ENCODE results near the gene SLC9C2. TPM values are rescaled to one million over a fixed set of nuclear protein-coding genes. Genes with fewer than 3 reads are reported as not detected.

SLC9C2 gene
- total RNA-seq (2022; extraction: Qiagen RNA extraction; ENCODE audit: low read depth): not detected in 5 replicates

GRCh38 chr1:173603056-173603591, at the start of gene SLC9C2:
TSS of gene SLC9C2 (minus strand) at chr1:173603072. CDS start at chr1:173601776, 1,296 bp downstream.

GRCh38 chr1:173635116-173635515, 32.2 kb upstream of the SLC9C2 start, which contains the start of gene TEX50:
TSS of gene TEX50 (plus strand) at chr1:173635338. CDS start at chr1:173635522, 184 bp downstream.

DNA sequence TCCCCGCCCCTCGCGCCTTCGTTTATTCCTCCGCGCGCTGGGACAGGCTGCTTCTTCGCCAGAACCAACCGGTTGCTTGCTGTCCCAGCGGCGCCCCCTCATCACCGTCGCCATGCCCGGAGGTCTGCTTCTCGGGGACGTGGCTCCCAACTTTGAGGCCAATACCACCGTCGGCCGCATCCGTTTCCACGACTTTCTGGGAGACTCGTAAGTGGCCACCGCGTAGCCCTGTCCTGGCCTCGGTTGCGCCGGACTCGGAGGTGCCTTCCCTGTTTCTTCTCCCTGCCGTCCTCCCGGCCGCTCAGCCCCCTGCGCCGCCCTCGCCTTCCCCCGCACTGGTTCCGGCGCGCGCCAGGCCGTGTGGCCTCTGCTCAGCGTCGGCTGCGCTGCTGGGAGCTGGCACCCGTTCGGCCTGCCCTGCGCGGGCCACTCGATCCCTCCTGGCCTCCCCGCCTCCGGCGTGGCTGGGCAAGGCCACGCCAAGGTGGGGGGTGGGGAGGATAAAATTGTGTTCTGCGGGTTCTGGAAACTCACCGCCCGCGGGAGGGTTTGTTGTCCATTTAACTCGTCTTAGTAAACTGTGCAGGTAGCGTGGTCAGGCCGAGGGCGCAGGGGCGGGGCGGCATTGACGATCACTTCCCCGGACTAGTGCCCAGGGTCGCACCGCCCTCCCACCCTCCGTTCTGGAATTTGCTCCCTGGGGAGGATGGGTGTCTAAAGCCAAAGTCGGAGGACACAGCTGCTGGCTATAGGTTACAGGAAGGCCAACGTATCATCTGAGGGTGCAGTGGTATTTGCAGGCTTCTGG, 125.4 kb downstream of the SLC9C2 start, which contains the start of gene PRDX6:
TSS of gene PRDX6 (plus strand) at position 50 of the 808 bp plus-strand sequence. CDS start at position 113, 63 bp downstream.

Other genes starting within 250 kb of the SLC9C2 start
- 319 to 366 TPM (median 339 TPM) in 5 replicates for gene PRDX6, start 125.7 kb downstream of the SLC9C2 start, total RNA-seq (2022; extraction: Qiagen RNA extraction; ENCODE audit: low read depth)
- gene TEX50, start 32.3 kb upstream of the SLC9C2 start, total RNA-seq (2022; extraction: Qiagen RNA extraction; ENCODE audit: low read depth): not detected in 5 replicates
- 0.14 to 0.34 TPM (median 0.25 TPM) in 3 of 5 replicates, not detected in the others for gene ANKRD45, start 66.8 kb upstream of the SLC9C2 start, total RNA-seq (2022; extraction: Qiagen RNA extraction; ENCODE audit: low read depth)
- 10.5 to 17.3 TPM (median 13.7 TPM) in 5 replicates for gene KLHL20, start 111.9 kb upstream of the SLC9C2 start, total RNA-seq (2022; extraction: Qiagen RNA extraction; ENCODE audit: low read depth)
- gene DARS2, start 221.6 kb upstream of the SLC9C2 start, total RNA-seq (2022; extraction: Qiagen RNA extraction; ENCODE audit: low read depth): 37.2 to 44.7 TPM (median 41.8 TPM) in 5 replicates
- gene CENPL, start 221.8 kb upstream of the SLC9C2 start, total RNA-seq (2022; extraction: Qiagen RNA extraction; ENCODE audit: low read depth): 12.0 to 14.4 TPM (median 13.3 TPM) in 5 replicates

Data from A549 treated with GW870086 at 1 μM for 4 hours (cell line).